Prostate gland (tissue), 2 donors: Measurements from ENCODE around the gene ALX1.

Experiments used
- CTCF ChIP-seq, 4 experiments: fragments of 200-600 bp in 2 of 4; fragments of 450-650 bp in 2 of 4; sonication (generic) in 2 of 4; IDR thresholded peaks; 1 replicate in 3 of 4; 2 replicates in 1 of 4; pipeline ENCODE4 v1.5.1; 2016 to 2019; ENCODE audit warnings: antibody characterized with exemption in 4 of 4, mild to moderate bottlenecking in 2 of 4, moderate library complexity in 2 of 4
- POLR2A ChIP-seq: fragments of 450-650 bp; IDR thresholded peaks from one replicate; pipeline ENCODE4 v1.6.1; 2016; ENCODE audit warnings: antibody characterized with exemption, mild to moderate bottlenecking

GRCh38 chr12:85277191-85277590 lies 2.8 kb upstream of the ALX1 start:
- TF ChIP-seq CTCF (IDR thresholded peaks at IDR 0.05) (no peak), POLR2A (no peak)
